Non-pigmented ciliary epithelial cell (primary cell): Measurements from ENCODE around the gene DPP10.
"Not testable (repeated sequence)": the region's sequence is repeated elsewhere in the genome, so short reads cannot be mapped to it uniquely, and the experiment has no call there.

ENCODE experiments used
- DNase-seq: peaks from one replicate; pipeline ENCODE4 v3.0.0-alpha.2; 2010; ENCODE audit warnings: low read depth

DPP10 gene

DNA sequence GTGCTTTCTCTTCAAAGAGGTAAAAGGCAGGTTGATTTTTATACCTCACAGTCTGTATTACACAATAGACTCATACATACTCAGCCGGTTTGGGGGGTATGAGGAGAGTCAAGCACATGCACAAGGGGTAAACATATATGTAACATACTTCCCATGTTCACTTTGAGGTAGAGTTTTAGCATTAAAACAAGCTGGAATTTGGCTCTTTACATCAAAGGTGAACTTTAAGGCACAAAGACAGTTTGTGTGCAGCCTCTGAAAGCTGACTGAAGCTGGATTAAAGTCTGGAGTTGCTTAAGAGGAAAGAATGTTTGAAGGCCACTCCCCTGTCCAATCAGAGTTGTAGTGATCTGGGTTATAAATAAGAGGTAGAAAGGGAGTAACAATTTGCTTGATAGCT is 282.0 kb downstream of the DPP10 start:
- no peak for DNase-seq

DNA sequence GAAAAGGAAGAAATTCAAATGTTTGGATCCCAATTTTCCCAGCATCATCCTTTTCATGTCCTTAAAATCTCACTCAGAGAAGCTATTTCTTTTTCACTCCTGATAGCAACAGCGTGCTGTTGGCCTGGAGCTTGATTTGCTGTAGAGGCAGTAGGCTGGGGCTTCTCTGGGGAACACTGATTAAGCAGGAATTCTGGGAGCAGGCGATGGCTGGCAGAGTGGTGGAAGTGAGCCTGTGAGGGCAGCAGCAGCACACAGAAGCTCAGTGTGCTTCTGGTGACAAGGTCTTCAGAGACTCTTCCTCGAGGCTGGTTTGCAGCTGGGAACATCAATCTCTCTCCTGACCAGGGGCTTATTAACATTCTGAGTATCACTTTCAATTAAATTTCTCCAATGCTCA is 284.6 kb downstream of the DPP10 start:
- no peak for DNase-seq

DNA sequence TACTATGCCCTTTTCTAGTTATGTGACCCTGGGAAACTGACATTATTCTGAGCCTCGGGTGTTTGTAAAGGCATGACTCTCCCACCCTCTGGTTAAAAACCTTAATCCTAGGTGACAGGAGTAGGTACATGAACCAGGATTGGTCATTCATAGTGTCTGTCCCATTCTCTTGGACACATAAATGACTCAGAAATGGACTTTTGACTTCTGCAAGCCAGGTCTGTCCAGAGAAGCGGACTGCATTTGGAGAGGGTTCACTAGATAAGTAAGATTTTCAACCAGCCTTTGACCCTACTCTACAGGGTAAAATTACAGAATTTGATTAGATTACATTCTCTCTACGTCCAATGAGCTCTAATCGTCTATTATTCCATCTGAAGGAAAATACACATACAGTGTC is 285.9 kb downstream of the DPP10 start:
- DNase-seq = no peak

DNA sequence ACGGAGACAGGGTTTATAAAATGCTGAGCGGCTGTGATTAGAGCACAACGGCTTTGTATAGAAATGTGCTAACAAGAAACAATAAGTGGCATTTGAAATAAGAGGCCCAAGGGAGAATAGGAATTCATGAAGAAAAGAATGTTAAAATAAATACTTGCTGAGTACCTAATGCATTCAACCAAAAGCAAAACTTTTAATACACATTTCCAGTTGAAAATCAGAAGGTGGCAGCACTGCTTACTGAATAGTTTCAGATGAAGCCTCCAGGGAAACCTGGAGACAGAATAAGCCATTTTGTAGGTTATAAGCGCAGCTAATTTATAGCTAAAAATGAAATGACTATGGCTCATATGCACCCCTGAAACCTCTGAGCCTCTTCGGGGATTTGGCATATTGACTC is 286.6 kb downstream of the DPP10 start:
- no peak for DNase-seq

DNA sequence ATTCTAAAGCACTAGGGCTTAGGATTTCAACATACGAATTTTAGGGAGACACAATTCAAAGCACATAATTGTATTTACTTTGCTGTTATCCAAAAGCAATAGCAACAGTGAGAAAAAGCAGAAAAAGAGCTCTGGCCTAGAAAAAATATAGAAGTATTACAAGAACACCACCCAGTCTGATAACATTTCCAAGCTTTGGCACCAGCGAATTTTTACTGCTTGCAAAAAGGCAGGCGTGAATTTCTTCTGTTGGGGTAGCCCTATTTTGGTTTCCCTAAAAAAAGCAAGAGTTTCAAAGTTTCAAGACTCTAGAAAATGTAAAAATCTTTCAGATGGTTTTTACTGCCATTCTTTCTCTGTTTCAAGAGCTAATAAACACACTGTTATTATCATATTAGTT is 292.7 kb downstream of the DPP10 start:
- DNase-seq = no peak

DNA sequence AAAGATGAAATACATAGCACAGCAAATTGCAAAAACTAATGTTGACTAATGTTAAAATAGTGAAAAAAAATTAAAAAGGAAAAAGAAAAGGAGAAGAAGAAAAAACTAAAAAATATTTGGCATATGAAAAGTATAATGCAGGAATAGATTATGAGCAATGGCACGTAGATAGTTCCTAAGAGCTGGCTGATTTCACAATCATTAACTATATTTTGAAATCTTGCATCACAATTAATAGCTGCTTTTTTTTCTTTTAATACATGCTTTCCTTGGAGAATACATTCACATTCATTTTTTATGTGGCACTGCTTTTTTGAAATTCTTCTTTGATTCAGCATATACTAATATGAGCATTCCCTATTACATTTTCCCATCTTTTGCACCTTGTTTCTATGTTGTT is 299.8 kb downstream of the DPP10 start:
- DNase-seq = no peak

DNA sequence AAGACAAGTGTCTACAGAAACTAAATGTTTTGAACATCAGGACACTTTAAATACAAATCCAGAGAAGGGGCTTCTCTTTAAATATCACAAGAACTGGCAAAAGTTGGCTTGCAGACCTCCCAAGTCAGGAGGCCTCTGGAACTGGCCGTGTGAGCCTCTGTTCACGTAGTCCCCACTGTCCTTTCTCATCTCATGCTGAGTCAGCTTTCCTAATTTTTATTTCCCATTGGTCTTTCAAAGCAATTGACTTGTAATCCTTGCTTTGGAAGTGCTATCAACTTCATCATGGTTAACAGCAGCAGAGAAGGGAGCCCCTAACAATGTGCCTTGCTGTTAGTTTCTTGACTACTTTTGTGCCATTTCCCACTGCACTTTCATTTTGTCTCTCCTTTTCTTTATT is 303.3 kb downstream of the DPP10 start:
- DNase-seq = no peak

DNA sequence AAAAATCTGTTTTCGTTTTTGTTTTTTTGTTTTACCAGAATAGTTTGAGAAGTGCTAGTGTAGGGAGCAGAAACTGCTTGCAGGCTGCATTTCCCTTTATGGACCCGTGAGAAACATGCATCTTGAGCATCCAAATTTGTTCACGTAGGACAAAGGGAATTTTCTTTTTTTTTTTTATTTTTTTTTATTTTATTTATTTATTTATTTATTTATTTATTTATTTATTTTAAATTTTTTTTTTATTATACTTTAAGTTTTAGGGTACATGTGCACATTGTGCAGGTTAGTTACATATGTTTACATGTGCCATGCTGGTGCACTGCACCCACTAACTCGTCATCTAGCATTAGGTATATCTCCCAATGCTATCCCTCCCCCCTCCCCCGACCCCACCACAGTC is 305.7 kb downstream of the DPP10 start:
- DNase-seq = not testable (repeated sequence)

DNA sequence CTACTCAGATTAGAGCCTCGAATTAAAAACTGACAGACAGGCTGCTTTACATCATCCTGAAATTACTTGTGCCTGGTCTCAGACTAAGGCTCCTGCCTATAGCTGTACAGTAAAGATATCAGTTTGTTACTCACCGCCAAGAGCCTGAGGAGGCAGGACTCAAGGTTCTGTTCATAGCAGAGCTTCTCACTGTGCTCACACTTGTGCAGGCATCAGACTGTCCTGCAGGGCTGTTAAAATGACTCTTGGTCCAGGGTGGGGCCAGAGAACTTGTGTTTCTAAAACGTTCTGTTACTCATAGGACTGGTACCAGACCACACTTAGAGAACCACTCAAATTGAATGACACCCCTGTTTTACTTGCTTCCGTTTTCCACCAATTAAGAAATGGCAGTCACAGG is 310.0 kb downstream of the DPP10 start:
- no peak for DNase-seq

DNA sequence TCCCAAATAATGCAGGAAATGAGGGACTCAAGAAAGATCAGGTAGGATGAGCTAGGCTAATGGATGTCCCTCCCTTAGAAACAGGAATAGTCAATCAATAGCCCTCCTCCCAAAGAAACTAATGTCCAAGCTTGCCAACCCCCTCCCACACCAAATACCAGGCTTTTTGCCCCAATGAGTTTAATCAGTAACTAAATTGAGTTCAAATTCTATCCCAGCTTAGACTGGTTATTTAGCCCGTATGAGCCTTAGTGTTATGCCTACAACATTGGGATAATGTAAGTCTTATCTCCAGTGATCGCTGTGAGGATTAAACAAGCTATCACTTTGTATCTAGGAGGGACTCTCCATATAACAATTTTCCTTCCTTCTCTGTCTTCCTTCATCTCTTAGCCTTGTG is 310.7 kb downstream of the DPP10 start:
- no peak for DNase-seq

DNA sequence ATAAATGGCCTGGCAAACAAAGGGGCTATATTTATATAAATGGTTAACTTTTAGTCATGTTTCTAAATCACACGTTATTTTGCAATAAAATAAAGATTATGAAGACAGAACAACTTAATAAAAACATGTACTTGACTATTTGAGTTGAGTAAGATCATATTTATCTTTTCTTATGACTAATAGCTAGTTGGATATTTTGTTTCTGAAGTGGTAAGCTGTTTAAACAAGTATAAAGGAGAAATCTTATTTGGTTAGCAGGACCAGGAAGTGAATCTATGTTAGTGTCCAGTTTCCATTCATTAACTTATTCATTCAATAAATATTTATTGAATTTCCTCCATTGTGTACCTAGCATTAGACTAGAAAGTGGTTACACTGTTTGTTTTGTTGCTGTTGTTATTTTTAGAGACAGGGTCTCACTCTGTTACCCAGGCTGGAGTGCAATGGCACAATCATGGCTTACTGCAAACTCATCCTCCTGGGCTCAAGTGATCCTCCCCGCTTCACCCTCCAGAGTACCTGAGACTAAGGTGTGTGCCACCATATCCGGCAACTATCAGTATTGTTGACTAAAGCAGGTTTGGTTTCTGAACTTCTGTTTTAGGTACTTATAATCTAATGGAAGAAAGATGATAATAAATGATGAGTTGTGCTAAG is 312.6 kb downstream of the DPP10 start:
- DNase-seq = no peak

DNA sequence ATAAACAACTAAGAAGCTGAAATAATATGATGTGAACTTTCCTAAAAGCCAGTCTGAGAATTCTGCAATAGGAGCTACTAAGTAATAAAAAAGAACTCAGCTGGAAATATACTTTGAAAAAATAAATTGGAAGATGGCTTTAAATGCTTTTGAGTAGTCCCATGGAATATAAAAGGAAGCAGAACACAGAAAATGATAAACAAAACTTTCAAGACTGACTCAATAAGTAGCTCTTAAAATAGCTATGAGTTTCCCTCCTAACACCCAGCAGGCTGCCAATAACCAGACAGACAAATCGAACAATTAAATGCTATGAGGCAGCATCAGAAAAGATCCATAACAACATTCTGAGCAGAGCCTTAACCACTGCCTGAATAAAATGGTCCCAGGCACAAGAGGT is 319.9 kb downstream of the DPP10 start:
- no peak for DNase-seq

DNA sequence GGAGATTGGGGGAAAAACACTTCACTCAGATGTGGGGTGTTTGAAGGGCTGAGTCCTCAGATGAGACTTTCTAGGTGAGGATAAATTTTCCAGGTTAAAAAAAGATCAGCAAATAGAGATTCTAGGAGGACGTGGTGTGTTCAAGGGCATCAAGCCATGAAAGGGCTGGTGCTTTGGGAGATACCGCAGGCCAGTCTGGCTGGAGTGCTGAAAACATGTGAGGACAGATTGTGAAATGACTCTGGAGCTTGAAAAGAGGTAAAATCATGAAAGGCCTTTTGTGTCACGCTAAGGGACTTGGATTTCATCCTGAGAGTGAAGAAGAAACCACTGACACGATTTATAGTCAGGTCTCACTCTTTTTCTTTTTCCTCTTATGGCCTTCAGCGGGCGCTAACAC is 320.5 kb downstream of the DPP10 start:
- no peak for DNase-seq

DNA sequence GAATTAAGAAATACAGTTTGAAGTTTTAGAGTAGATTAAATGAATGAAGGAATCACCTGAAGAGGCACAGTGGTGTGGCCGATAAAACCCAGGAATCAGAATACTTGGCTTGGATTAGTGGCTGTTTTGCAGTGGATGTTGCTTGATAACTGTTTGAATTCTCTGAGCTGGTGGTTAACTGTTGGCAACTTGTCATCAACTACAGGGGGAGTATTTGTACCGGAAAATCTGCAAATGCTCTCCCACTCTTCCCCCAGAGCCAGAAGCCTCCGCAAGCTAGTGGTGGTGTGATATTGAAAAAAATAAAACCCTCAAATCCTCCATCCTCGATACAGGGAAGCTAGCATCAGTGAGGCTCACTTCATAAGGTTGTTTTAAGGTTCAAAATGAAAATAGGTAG is 326.7 kb downstream of the DPP10 start:
- DNase-seq = no peak

DNA sequence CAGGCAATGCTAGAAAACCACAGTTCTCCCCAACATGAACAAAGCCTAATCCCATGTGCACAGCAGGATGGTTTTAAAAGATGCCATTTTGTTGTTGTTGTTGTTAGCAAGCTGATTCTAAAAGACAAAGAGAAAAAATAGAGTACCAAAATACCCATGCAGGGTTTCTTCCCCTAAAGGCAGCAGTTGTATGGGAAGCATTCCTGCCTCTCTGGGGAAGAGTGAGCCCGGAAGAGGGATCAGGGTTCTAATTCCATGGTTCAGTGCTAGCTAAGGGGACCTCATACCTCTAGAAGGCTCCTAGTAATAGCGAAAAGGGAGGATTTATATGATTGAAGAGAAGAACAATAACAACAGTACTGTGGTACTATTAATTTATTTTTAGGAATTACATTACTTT is 327.6 kb downstream of the DPP10 start:
- no peak for DNase-seq

DNA sequence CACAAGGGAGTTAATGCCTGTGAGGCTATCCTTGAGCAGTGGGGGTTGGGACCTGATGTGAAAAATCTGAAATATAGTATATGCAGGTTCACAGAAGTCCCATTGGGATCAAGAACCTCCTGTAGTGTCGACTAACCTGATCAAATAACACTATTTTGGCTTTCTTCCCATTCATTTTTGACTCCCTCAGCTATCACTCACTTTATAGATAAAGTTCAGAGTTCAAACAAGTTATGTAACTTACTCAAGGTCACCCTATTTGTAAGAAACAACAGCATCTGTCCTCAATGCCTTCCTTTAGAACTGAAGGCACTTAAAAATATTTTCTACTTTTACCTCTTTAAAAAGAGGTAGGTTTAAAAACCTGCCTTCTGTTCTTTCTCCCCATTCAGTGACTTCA is 341.6 kb downstream of the DPP10 start:
- no peak for DNase-seq

DNA sequence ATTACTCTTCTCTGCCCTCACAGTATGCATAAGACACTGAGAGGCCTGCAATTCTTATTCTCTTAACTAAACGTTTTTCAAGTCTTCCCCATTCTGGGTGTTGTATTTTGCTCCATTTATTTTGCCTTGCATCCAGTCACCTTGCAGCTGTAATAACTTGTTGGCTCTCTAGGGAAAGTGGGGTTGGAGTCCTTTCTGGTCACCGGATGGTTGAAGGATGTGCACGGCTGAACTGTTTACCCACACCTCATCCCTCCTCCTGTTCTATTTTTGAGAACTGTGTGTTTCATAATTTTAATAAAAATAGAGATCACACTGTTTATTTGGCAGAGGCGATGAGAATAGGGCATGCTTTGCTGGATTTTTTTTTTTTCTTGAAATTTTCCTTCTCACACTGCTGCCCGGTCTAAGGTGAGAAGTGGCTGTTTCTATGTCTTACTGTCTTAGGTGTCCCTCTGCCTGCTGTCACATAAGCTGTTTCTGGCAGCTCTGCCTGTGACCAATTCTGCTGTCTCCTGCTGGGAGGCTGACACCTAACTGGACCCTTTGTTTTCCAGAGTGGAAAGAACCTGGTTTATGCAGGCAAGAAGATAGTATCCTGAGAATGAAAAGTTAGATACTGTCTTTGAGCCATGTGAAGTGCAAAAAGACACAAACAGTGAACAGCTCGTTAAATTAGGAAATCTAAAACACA is 342.6 kb downstream of the DPP10 start:
- DNase-seq = no peak

DNA sequence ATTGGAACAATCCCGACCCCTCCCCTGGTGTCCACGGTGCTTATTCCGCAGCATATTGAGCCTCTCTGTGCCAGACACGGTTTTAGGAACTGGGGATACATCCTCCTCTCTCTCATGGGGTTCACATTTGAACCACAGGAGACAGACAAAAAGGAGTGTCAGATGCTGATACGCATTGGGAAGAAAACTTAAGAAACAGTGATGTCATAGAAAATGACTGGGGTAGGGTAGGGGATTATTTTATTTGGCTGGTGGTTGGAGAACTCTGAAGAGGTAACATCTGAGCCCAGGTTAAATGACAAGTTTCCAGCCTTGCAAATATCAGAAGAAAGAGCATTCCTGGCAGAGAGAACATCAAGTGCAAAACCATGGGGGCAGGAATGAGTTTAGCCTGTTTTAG is 344.5 kb downstream of the DPP10 start:
- no peak for DNase-seq

DNA sequence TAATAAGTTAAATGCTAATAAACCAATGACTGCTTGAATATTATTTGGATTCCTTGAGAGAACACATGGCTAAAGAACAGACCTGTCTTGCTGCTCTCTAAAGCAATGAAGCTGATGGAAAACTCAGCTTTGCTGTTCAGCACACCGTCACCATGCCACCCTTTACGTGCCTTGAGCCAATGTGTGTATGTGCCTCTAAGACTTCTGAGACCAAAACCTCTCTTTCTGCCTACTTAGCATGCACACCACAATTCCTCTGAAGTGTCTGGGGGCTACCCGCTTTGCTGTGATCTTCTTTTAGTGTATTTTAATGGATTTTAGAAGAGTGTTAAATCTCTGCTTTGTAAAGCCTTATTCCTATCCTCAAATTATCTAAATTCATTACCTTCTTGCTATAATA is 345.0 kb downstream of the DPP10 start:
- DNase-seq = no peak

DNA sequence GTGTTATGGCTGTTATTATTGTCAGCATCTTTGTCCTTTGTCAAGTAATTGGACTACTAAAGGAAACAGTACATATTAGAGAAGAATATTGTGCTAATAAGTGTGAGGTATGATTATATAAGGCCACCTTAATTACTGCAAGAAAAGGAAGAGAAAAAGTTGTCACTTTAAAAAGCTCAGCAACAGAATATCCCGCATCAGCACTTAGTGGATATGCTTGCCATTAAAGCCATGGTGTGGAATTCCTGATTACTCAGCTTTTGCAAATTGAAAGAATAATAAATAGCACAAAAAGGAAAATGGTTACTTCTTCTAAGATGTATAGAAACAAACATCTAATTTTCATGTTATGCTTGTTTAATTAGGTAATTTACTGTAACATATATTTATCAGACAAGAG is 347.5 kb downstream of the DPP10 start:
- no peak for DNase-seq

DNA sequence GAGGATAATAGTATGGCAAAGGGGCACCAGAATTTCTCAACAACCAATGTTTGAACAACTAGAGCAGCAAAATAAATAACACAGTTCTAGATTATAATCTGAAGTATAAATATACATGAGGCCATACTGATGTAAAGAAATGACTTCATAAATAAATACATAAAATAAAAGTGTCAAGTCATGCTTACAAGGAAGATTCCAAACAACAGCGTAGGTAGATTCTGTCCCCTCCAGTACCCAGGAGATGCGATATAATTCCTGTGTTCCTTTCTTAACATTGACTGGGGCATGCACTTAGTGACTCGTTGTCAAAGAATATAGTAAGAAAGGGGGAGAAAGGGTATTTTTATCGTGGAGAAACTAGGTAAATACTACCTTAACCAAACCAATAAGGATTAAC is 355.1 kb downstream of the DPP10 start:
- no peak for DNase-seq

DNA sequence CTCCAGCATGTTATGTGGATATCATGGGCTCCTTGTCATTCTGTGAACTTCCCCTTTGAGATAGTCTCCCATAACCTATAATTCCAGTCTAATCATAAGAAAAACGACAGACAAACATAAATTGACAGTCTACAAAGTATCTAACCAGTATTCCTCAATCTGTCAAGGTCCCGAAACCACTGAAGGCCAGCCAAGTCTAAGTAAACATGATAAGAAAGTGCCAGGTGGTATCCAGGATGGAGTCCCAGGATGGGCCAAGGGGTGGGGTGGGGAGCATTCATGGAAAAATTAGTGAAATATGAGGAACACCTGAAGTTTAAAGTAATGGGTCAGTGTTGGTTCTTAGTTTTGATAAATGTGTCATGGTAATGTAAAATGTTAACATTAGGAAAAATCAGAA is 355.5 kb downstream of the DPP10 start:
- no peak for DNase-seq

DNA sequence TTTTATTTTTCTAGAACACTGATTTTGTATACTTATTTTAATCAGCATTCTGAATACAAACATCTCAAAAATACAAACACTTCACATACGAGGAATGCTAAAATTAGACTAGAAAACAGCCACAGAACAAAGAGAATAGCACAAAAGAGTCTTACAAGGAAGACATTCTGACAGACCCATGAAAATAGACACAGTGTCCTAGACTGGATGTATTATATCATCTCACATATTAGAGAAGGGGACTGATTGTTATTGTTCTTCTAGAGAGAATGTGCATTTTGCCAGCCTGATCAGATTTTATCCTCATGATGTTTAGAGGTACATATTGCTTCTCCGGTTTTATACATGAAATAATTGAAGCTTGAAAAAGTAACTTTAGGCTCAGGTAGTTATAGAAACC is 357.9 kb downstream of the DPP10 start:
- no peak for DNase-seq

DNA sequence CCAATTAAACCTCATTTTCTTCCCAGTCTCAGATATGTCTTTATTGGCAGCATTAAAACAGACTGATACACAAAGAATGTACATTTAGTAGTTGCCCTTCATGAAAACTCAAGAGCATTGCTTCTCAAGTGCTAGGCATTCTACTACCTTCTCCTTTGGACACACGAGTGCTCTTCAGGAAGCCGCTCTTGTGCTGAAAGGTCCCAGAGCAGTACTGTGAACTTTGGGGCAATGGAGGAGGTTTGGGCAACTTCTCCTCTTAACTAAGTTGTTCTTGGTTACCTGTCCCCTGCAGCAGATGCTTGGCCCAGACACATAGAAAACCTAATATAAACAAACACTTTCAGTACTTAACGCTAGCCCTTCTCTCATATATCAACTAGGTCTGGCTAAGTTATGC is 362.8 kb downstream of the DPP10 start:
- DNase-seq = no peak
